HL-60 (cell line): ENCODE results near the gene HTRA1.

Experiments used
- CTCF ChIP-seq: IDR thresholded peaks from one replicate; pipeline ENCODE4 v1.5.1; 2011; ENCODE audit warnings: low read length, control low read depth, inconsistent platforms; ENCODE audit not compliant: insufficient read depth
- SPI1 ChIP-seq: IDR thresholded peaks from 2 replicates; pipeline ENCODE4 v1.6.1; 2012; ENCODE audit warnings: low read depth, mild to moderate bottlenecking, borderline replicate concordance

- no peak for TF ChIP-seq CTCF
- TF ChIP-seq SPI1 = no peak
Observed at GRCh38 chr10:122560279-122560804, 99.0 kb downstream of the HTRA1 start, which contains the start of gene DMBT1.
